HG03066 (cell line): Measurements from ENCODE around the gene CLEC6A.
"Not testable (repeated sequence)": the region's sequence is repeated elsewhere in the genome, so short reads cannot be mapped to it uniquely, and the experiment has no call there.

ENCODE experiments used
- ATAC-seq: cut with Tn5 transposase; IDR thresholded peaks from one replicate; pipeline ENCODE4 v1.9.1; 2021; ENCODE audit warnings: low read depth; ENCODE audit not compliant: unreplicated experiment

The CLEC6A gene

DNA sequence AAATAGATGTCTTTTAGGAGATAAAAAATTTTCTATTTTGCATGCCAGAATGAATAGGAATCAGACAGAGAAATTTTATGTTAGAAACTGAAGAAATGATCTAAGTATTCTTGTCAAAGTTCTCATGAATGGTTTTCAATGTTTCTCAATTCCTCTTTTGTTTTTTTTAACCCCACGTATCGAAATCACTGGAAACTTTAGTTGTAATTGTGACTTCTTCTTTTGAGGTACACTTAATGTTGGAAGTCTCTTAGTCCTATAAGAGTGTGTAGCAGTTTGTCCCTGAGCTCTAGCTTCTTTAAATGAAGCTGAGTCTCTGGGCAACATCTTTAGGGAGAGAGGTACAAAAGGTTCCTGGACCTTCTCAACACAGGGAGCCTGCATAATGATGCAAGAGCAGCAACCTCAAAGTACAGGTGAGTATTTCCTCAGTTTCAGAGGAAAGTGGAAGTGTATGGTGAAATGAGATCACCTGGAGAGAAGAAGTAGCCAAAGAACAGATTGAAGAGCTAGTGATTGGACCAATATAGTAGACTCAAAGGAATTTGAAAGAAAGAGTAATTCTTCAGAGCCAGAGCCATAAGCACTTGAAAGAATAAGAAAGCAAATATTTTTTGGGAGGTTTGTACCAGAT lies at the start of gene CLEC6A:
Gene CLEC6A (plus strand): TSS at position 236 of the 634 bp plus-strand sequence. CDS start 150 bp downstream, at position 386.
- no peak for ATAC-seq

DNA sequence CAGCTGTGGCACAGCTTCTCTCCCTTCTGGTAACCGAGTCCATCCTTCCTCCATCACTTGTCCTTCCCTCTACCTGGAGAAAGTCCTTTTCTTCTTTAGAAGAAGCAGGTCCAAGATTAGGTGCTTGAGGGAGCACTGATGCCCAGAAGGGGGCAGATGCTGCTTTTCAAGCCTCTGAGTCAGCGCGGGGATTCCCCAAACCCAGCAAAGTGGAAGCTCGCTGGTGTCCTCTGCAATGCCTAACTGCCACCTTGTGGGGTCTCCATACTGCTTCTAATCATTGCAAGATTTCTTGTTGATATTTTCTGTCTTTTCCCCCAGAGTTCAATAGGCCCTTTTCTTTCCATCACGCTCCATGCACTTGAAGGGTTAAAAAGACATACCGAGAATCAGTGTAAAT lies 36.2 kb upstream of the CLEC6A start:
- ATAC-seq = not testable (repeated sequence)

DNA sequence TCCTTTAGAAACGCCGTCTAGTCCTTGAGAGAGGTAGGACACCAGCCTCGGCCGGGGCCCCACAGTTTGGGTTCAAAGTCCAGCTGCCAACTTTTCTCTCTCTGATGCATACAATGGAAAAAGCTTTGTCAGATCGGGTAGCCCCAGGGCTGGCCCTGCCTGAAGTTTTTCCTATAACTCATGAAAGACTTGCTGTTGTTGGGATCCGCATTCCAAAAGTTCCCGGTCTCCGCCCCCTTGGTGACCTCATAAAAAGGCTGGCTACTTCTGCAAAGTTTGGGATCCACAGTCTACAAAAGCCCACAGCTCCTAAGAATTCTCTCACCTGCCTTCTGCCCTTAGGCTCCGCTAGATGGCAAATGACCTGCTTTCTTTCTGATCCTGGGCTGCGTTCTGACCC lies 35.3 kb upstream of the CLEC6A start:
- ATAC-seq = no peak

DNA sequence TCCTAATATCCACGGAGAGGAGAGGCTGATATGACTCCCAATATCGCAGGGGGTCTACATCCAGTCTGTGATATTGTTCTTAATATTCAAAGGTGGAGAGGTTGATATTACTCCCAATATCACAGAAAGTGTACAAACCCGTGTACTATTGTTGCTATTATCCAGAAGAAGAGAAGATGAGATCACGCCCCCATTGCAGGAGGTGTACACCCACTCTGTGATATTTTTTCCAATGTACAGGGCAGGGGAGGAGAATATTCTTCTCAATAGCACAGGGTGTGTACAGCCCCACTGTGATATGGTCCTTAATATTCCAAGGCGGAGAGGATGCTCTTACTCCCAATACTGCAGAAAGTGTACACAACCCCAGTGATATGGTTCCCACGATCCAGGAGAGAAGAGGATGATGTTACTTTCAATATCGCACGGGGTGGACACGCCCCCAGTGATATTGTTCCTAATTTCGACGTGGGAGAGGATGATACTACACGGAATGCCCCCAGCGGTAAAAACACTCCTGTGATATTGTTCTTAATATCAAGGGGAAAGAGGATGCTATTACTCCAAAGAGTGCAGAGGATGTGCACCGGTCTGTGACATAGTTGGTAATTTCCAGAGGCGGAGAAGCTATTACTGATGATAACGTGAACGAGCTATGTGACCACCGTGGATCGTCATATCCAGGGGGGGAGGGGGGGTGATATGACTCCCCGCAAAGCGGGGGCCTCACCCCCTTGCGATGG lies 11.1 kb upstream of the CLEC6A start:
- ATAC-seq = not testable (repeated sequence)

- no peak for ATAC-seq
These were observed 10.0 kb upstream of the CLEC6A start for GRCh38 chr12:8445731-8446130.

DNA sequence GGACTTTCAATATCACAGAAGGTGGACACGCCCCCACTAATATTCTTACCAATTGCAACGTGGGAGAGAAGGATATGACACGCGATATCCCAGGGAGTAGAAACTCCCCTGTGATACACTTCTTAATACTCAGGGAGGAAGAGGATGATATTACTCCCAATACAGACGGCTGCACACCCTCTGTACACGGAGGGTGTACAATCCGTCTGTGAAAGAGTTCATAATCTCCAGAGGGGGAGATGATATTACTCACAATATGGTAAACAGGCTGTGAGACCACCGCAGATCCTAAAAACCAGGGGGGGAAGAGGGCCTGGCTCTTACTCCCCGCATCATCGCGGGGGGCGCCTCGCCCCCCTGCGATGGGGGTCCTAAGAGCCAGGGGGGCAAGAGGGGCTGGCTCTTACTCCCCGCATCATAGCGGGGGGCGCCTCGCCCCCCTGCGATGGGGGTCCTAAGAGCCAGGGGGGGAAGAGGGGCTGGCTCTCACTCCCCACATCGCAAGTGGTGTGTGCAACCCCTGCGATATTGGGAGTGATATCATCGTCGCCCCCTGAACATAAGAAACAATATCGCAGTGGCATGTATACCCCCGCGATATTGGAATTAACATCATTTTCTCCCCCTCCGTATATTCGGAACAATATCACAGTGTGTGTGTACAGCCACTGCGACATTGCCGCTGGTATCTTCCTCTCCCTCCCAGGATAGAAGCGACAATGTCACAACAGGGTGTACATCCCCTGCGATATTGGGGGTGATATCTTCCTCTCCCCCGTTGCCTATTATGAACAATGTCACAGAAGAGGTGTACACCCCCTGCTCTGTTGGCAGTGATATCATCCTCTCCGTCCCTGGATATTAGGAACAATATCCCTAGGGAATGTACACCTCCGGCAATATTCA lies 8.9 kb upstream of the CLEC6A start:
- no peak for ATAC-seq

GRCh38 chr12:8449355-8449859 lies 6.4 kb upstream of the CLEC6A start:
- no peak for ATAC-seq

GRCh38 chr12:8452036-8452435 lies 3.7 kb upstream of the CLEC6A start:
- ATAC-seq = no peak

DNA sequence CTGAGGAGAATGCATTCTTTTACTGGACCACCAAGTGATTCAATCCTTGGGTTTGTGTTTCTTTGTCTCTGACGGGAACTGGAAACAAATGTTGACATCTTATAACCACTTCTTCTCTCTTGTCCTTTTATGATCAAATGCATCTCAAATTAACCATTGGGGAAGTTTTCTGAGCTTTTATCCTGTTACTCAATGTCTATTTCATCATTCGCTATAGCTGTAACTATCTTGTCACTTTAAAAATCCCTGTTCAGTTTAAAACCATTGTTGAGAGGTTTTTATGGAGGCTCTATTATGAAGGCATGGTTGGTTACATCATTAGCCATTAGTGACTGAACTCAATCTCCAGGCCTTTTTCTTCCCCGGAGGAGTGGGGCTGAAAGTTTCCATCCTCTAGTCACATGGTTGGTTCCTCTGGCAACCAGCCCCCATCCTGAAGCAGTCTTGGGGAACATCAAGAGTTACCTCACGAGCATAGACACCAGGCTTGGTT lies 2.7 kb upstream of the CLEC6A start:
- no peak for ATAC-seq

DNA sequence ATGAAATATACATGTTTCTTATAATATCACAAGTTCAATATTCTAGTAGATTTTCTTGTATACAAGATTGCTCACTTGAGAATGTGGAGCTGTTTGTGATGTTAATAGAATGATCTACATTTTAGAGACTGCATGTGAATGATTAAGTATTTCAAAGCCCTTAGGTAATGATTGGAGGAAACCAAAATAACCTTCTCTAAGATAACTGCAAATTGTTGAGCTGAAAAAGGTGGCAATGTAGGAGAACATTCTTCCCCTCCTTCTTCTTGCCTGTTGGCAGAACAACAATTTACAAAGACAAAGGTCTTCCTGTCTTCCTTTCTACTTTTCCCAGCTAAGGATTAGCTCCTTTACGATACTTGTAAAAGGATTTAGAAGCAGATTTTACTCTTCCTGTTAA lies 2.0 kb upstream of the CLEC6A start:
- no peak for ATAC-seq

DNA sequence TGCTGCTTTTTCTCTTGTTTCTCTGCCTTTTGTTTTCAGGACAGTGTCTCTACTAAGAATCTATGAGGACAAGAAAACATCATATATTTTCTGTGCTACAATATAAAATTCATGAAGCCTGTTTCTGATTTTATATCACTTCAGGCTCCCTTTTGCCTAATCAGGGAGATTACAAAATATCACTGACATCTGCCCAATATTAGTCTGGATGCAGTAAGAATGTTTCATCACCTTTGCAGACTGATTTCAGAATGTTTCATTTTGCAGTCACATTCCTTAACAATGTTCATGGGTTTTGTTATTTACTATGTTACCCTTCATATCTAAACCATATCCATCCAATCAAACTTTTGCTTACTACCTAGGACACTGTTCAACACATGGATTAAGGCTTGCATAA lies 491 bp upstream of the CLEC6A start:
- ATAC-seq = no peak

DNA sequence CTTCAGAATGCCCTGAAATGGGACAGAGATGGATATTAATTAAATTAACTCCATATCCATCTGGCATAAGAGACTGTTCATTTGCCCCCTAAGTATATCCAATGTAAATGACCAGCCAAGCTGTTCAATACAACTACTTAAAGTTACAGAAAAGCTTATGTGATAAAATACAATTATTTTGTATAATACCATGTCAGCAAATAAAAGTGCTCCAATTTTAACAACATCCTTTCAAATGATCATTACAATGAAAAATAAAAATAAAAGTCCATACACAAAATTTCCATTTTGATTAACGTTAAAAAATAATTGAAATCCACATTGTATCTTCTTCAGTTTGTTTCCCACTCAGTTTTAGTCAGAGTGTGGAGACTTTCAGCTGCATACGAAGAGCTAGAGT lies 5.7 kb downstream of the CLEC6A start:
- ATAC-seq = no peak

DNA sequence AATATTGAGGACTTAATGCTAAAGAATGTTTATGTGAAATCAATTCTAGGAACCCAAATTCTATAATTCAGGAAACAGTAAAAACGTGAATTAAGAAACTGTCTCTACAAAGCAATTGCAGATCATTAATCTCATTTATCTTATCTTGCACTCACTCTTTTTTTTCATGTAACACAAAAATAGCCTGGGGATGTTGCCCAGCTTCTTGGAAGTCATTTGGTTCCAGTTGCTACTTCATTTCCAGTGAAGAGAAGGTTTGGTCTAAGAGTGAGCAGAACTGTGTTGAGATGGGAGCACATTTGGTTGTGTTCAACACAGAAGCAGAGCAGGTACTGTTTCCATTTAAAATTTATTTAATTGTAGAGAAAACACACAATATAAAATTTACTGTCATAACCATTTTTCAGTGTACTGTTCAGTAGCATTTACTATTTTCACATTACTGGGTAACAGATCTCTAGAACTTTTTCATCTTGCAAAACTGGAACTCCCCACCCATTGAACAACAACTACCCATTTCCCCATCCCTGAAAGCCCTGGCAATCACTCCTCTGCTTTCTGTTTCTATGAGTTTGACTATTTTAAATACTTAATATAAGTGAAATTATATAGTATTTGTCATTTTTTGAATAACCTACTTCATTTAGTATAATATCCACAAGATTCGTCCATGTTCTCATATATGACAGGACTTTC lies 9.7 kb downstream of the CLEC6A start:
- no peak for ATAC-seq

- ATAC-seq = no peak
These were observed 10.5 kb downstream of the CLEC6A start for GRCh38 chr12:8466241-8466640.

GRCh38 chr12:8471090-8471489 lies 15.3 kb downstream of the CLEC6A start:
- no peak for ATAC-seq

GRCh38 chr12:8475508-8476203 lies 19.9 kb downstream of the CLEC6A start:
- ATAC-seq = no peak

- no peak for ATAC-seq
These were observed 26.9 kb downstream of the CLEC6A start for GRCh38 chr12:8482571-8483061.

DNA sequence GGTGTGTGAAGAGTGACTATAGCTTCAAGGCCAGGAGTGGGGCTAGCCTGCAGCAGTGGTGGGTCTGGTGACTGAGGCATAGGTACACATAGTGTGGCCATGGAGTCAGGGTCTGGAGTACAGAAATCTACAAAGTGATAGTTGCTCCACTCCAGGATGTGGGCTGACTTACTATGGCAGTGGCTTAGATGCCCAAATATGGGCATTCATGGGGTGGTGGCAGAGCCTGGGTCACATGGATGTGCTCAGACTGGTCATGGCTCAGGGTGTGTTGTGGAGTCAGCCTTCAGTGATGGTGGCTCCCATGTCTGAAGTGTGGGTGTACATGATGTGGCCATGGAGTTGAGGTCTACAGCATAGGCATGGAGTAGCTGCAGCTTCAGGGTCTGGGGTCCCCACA lies 27.3 kb downstream of the CLEC6A start:
- no peak for ATAC-seq
